DOHH2 (cell line): ENCODE data around the gene VMA21.

Source experiments
- H3F3A ChIP-seq: fragments of 200-600 bp; sonication (generic), shearing (Covaris generic); 2 replicates; pipeline ENCODE4 v1.6.0; 2016; ENCODE audit warnings: antibody characterized with exemption, mild to moderate bottlenecking; ENCODE audit not compliant: control insufficient read depth, insufficient read depth
- H3K27ac ChIP-seq: fragments of 200-600 bp; sonication (generic); 2 replicates; pipeline ENCODE4 v1.5.1; 2014; ENCODE audit warnings: low read depth, mild to moderate bottlenecking, low read length, moderate library complexity
- H3K27me3 ChIP-seq: fragments of 200-600 bp; sonication (generic); 2 replicates; pipeline ENCODE4 v1.6.1; 2014; ENCODE audit warnings: mild to moderate bottlenecking, low read length, mixed read lengths; ENCODE audit not compliant: control insufficient read depth
- H3K36me3 ChIP-seq: fragments of 200-600 bp; sonication (generic); 2 replicates; pipeline ENCODE4 v1.6.1; 2014; ENCODE audit warnings: mild to moderate bottlenecking, low read length, moderate library complexity, mixed read lengths; ENCODE audit not compliant: control insufficient read depth
- H3K4me1 ChIP-seq: fragments of 200-600 bp; sonication (generic); 2 replicates; pipeline ENCODE4 v1.6.1; 2014; ENCODE audit warnings: mild to moderate bottlenecking, low read length, mixed read lengths; ENCODE audit not compliant: control insufficient read depth
- H3K4me2 ChIP-seq: fragments of 200-600 bp; sonication (generic); 2 replicates; pipeline ENCODE4 v1.6.0; 2014; ENCODE audit warnings: mild to moderate bottlenecking, low read length, moderate library complexity
- H3K4me3 ChIP-seq: fragments of 200-600 bp; sonication (generic); 2 replicates; pipeline ENCODE4 v1.5.1; 2014; ENCODE audit warnings: mild to moderate bottlenecking, low read length, mixed read lengths
- H3K79me2 ChIP-seq: fragments of 200-600 bp; sonication (generic); 2 replicates; pipeline ENCODE4 v1.6.1; 2014; ENCODE audit warnings: mild to moderate bottlenecking, low read length, mixed read lengths; ENCODE audit not compliant: control insufficient read depth
- H3K9me2 ChIP-seq: fragments of 200-600 bp; sonication (generic); replicated peaks from 2 replicates; pipeline ENCODE4 v1.6.1; 2014; ENCODE audit warnings: mild to moderate bottlenecking, low read length, mixed read lengths; ENCODE audit not compliant: control insufficient read depth
- H3K9me3 ChIP-seq: fragments of 200-600 bp; sonication (generic); 2 replicates; pipeline ENCODE4 v1.6.1; 2014; ENCODE audit warnings: antibody characterized with exemption, low read length, mixed read lengths; ENCODE audit not compliant: control insufficient read depth, insufficient read depth
- H4K20me1 ChIP-seq: fragments of 200-600 bp; sonication (generic); 2 replicates; pipeline ENCODE4 v1.6.0; 2014; ENCODE audit warnings: low read depth, mild to moderate bottlenecking, antibody characterized with exemption, low read length, moderate library complexity; ENCODE audit not compliant: control insufficient read depth, insufficient read depth
- EZH2phosphoT487 ChIP-seq: fragments of 200-600 bp; sonication (generic); IDR thresholded peaks from 2 replicates; pipeline ENCODE4 v1.6.1; 2017; ENCODE audit warnings: borderline replicate concordance, mild to moderate bottlenecking, antibody characterized with exemption, low read length, moderate library complexity, mixed read lengths
- TF ChIP-seq, protein P1 (sequence below): fragments of 200-600 bp; sonication (generic); IDR thresholded peaks from one replicate; pipeline ENCODE4 v1.5.1; 2014; ENCODE audit warnings: antibody characterized with exemption, mild to moderate bottlenecking, low read depth, low read length; ENCODE audit not compliant: poor library complexity, severe bottlenecking

VMA21 gene

DNA sequence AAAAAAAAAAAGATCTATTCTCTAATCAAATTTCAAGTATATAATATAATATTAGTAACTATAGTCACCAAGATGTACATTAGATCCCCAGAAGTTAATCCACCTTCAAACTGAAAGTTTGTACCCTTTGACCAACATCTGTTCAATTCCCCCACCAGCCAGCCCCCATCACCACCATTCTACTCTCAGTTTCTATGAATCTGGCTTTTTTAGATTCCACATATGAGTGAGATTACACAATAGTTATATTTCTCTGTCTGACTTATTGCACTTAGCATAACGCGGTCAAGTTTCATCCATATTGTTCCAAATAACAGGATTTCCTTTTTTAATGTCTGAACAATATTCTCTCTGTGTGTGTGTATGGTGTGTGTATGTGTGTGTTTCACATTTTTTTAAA lies 33.7 kb upstream of the VMA21 start:
- TF ChIP-seq, protein P1, sequence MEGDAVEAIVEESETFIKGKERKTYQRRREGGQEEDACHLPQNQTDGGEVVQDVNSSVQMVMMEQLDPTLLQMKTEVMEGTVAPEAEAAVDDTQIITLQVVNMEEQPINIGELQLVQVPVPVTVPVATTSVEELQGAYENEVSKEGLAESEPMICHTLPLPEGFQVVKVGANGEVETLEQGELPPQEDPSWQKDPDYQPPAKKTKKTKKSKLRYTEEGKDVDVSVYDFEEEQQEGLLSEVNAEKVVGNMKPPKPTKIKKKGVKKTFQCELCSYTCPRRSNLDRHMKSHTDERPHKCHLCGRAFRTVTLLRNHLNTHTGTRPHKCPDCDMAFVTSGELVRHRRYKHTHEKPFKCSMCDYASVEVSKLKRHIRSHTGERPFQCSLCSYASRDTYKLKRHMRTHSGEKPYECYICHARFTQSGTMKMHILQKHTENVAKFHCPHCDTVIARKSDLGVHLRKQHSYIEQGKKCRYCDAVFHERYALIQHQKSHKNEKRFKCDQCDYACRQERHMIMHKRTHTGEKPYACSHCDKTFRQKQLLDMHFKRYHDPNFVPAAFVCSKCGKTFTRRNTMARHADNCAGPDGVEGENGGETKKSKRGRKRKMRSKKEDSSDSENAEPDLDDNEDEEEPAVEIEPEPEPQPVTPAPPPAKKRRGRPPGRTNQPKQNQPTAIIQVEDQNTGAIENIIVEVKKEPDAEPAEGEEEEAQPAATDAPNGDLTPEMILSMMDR = no peak
- no peak for TF ChIP-seq EZH2phosphoT487
- H3F3A ChIP-seq = no peaks in the 10 kb centered on the region
- no peaks in the 10 kb centered on the region for H3K9me3 ChIP-seq
- no peak overlapping the region for H3K4me2 ChIP-seq
- H3K4me1 ChIP-seq = no peaks in the 10 kb centered on the region
- no peaks in the 10 kb centered on the region for H3K79me2 ChIP-seq
- H3K36me3 ChIP-seq = no peaks in the 10 kb centered on the region
- H3K9me2 ChIP-seq = no peaks in the 10 kb centered on the region
- no peak overlapping the region for H3K27ac ChIP-seq
- H3K4me3 ChIP-seq = no peak overlapping the region
- H3K27me3 ChIP-seq = no peaks in the 10 kb centered on the region
- no peaks in the 10 kb centered on the region for H4K20me1 ChIP-seq

DNA sequence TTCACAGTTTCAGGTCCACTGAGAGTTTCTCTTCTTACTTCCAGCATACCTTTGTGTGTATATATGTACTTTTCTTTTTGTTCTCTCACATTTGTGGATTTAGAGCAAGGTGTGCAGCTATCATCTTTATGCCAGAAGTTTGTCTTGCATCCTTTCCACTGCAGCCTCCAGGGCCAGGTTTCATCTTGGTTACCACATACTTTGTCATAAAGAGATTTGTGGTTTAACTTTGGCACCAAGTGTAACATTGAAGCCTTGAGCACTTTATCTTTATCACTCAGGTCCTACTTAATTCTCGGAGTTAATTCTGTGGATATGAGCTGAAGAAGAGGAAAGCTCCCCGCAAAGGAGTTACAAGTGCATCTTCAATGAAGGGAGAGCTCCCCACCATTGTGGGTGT lies 31.4 kb upstream of the VMA21 start:
- Histone ChIP-seq H3K79me2 (no peaks in the 10 kb centered on the region), H3F3A (no peaks in the 10 kb centered on the region), H3K27me3 (no peaks in the 10 kb centered on the region), H3K4me3 (no peak overlapping the region), H3K4me2 (no peak overlapping the region), H3K9me3 (no peaks in the 10 kb centered on the region), H3K27ac (no peak overlapping the region), H3K4me1 (no peaks in the 10 kb centered on the region), H4K20me1 (no peaks in the 10 kb centered on the region), H3K9me2 (no peaks in the 10 kb centered on the region), H3K36me3 (no peaks in the 10 kb centered on the region)
- TF ChIP-seq EZH2phosphoT487 = no peak
- TF ChIP-seq, protein P1 = no peak

DNA sequence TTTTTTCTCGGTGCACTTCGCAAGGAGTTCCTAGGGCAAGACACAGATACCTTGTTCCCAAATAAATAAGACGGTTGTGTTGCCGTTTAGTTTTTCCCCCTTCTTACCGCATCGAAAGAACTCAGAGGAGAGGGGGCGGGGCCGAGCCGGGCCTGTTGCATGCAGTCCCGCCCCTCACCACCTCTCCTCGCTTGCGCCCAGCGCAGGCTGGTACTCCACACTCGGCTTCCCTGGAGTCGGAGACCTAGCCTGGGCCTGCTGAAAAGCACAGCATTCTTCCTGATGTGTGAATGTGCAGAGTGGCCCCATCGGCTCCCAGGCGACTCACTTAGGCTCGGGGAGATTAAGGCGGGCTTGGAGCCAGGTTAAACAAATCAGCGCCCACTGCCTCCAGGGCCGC lies 26.1 kb upstream of the VMA21 start:
- H3K36me3 ChIP-seq = no peaks in the 10 kb centered on the region
- H3K79me2 ChIP-seq = no peaks in the 10 kb centered on the region
- no peaks in the 10 kb centered on the region for H4K20me1 ChIP-seq
- H3F3A ChIP-seq = no peaks in the 10 kb centered on the region
- H3K9me2 ChIP-seq = no peaks in the 10 kb centered on the region
- no peak for TF ChIP-seq EZH2phosphoT487
- TF ChIP-seq, protein P1 = no peak
- no peak overlapping the region for H3K4me2 ChIP-seq
- H3K9me3 ChIP-seq = no peaks in the 10 kb centered on the region
- H3K27me3 ChIP-seq = no peaks in the 10 kb centered on the region
- no peak overlapping the region for H3K27ac ChIP-seq
- no peak overlapping the region for H3K4me3 ChIP-seq
- H3K4me1 ChIP-seq = no peaks in the 10 kb centered on the region

DNA sequence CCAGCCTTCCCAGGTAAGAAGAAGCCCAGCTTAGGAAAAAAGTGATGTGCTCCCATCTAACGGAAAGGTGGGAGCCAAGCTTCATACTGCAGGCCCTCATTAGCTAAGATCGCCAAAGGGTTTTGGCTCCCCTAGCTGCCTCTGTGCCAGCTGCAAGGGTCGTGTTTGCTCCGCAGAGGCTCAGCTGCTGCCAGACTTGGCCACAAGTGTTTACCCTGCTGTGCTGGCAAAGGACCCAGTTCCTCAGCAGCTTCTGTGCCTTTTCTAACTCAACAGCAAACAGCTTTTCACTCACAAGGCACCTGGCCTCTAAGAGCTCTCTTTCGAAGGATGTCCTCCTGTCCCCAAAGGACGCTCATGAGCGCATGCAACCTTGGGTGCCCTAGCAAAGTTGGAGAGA lies 12.2 kb upstream of the VMA21 start:
- Histone ChIP-seq H3K4me2 (no peak overlapping the region), H3K27ac (no peak overlapping the region), H3K27me3 (no peaks in the 10 kb centered on the region), H3F3A (no peaks in the 10 kb centered on the region), H3K79me2 (no peaks in the 10 kb centered on the region), H4K20me1 (no peaks in the 10 kb centered on the region), H3K36me3 (no peaks in the 10 kb centered on the region), H3K4me3 (no peak overlapping the region), H3K9me2 (no peaks in the 10 kb centered on the region), H3K9me3 (no peaks in the 10 kb centered on the region), H3K4me1 (no peaks in the 10 kb centered on the region)
- no peak for TF ChIP-seq EZH2phosphoT487
